Testis (tissue), 2 donors: ENCODE data around the gene LPP.

ENCODE experiments used
- CTCF ChIP-seq, 3 experiments: fragments of 450-650 bp in 2 of 3; fragments of 200-600 bp in 1 of 3; sonication (generic) in 1 of 3; IDR thresholded peaks; one replicate each; pipeline ENCODE4 v1.5.1; 2016 to 2019; ENCODE audit warnings: antibody characterized with exemption in 3 of 3, mild to moderate bottlenecking in 2 of 3, moderate library complexity in 1 of 3
- POLR2A ChIP-seq: fragments of 450-650 bp; IDR thresholded peaks from one replicate; pipeline ENCODE4 v1.6.1; 2017; ENCODE audit warnings: antibody characterized with exemption, mild to moderate bottlenecking, moderate library complexity

- TF ChIP-seq CTCF (IDR thresholded peaks at IDR 0.05) = no peak
- TF ChIP-seq POLR2A = no peak
Observed at GRCh38 chr3:188911026-188911850, 757.3 kb downstream of the LPP start.
